Measurements from ENCODE around the gene LGALS3BP. TPM values are rescaled to one million over a fixed set of nuclear protein-coding genes. Genes with fewer than 3 reads are reported as not detected.
"Not testable (repeated sequence)": the region's sequence is repeated elsewhere in the genome, so short reads cannot be mapped to it uniquely, and the experiment has no call there.

The LGALS3BP gene
- total and polyA plus RNA-seq, 7 donors = 92.5 to 415 (median 180) TPM

- Histone ChIP-seq H3K4me3 (peak overlapping the region in 2 of 4 donors; percentile 63 to 79), H3K27ac (peak overlapping the region; percentile 72 to 81 (median 79)), H3K36me3 (no peaks in the 10 kb centered on the region), H3K4me1 (peaks cover 0 to 63% (median 61%) of the 10 kb centered on the region in 4 donors), H3K9me3 (no peaks in the 10 kb centered on the region), H3K27me3 (no peaks in the 10 kb centered on the region)
- WGBS, 2 donors = 85 to 91% methylated on average over 12 of the region's 12 CpGs
- peak; percentile 61 for DNase-seq
- no peak for TF ChIP-seq POLR2AphosphoS5 (IDR thresholded peaks at IDR 0.05)
- TF ChIP-seq POLR2A (IDR thresholded peaks at IDR 0.05) = no peak
- no peak for TF ChIP-seq EP300 (IDR thresholded peaks at IDR 0.05)
- TF ChIP-seq, protein P1, sequence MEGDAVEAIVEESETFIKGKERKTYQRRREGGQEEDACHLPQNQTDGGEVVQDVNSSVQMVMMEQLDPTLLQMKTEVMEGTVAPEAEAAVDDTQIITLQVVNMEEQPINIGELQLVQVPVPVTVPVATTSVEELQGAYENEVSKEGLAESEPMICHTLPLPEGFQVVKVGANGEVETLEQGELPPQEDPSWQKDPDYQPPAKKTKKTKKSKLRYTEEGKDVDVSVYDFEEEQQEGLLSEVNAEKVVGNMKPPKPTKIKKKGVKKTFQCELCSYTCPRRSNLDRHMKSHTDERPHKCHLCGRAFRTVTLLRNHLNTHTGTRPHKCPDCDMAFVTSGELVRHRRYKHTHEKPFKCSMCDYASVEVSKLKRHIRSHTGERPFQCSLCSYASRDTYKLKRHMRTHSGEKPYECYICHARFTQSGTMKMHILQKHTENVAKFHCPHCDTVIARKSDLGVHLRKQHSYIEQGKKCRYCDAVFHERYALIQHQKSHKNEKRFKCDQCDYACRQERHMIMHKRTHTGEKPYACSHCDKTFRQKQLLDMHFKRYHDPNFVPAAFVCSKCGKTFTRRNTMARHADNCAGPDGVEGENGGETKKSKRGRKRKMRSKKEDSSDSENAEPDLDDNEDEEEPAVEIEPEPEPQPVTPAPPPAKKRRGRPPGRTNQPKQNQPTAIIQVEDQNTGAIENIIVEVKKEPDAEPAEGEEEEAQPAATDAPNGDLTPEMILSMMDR (IDR thresholded peaks at IDR 0.05) = no peak
- intact Hi-C loops (cut with DNase I) = loop anchor here (5.0 kb wide), 1 partner anchor 54 kb away; no protein-coding TSS in a partner anchor
Observed at GRCh38 chr17:79023180-79023705, 43.5 kb upstream of the LGALS3BP start.

DNA sequence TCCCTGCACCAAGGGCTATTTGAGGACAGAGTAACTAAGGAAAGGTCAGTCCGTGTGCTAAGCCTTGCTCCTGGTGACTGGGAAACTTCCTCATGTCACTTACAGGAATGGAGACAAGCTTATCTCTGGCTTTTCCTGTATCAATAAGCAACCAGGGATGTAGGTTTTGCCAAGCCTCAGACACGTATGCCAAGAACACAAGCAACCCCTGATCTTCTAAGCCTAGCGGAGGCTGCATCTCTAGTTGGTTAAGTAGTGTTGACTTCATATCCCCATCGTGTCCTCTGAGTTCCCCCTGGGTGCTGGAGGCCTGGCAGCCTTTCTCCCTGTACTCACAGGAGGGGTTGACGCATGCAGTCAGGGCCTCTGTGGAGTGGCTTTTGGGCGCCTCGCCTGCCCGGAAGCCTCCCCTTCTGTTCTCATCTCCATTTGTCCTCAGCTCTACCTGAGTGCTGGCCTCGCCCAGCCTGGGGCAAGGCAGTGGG is 42.8 kb upstream of the LGALS3BP start:
- peaks cover 0 to 56% (median 54%) of the 10 kb centered on the region in 4 donors for H3K4me1 ChIP-seq
- no peaks in the 10 kb centered on the region for H3K36me3 ChIP-seq
- H3K27me3 ChIP-seq = no peaks in the 10 kb centered on the region
- 73 to 83% methylated on average over 9 of the region's 9 CpGs for WGBS, 2 donors
- intact Hi-C loops (cut with DNase I) = loop anchor here (5.0 kb wide), 1 partner anchor 55 kb away; no protein-coding TSS in a partner anchor
- H3K4me3 ChIP-seq = no peak overlapping the region
- peak; percentile 65 for DNase-seq
- no peaks in the 10 kb centered on the region for H3K9me3 ChIP-seq
- H3K27ac ChIP-seq = peak overlapping the region; percentile 1 to 81 (median 79)
- TF ChIP-seq POLR2AphosphoS5 (IDR thresholded peaks at IDR 0.05) (peak in 2 of 4 donors; percentile 35 to 36), POLR2A (IDR thresholded peaks at IDR 0.05) (no peak), EP300 (IDR thresholded peaks at IDR 0.05) (peak in 1 of 4 donors; percentile 50)
- TF ChIP-seq, protein P1 (IDR thresholded peaks at IDR 0.05) = no peak

- peak; percentile 34 for DNase-seq
- not testable (repeated sequence) for H3K36me3 ChIP-seq, H3K9me3 ChIP-seq, H3K27me3 ChIP-seq, H3K4me3 ChIP-seq
- 93 to 96% methylated on average over 2 of the region's 2 CpGs for WGBS, 2 donors
- intact Hi-C loops (cut with DNase I) = loop anchor here (5.0 kb wide), 1 partner anchor 55 kb away; no protein-coding TSS in a partner anchor
- peak overlapping the region in 3 of 4 donors; percentile 78 to 81 (median 80) for H3K27ac ChIP-seq
- H3K4me1 ChIP-seq = peaks cover 0 to 50% (median 48%) of the 10 kb centered on the region in 4 donors
Observed at GRCh38 chr17:79021929-79022328, 42.2 kb upstream of the LGALS3BP start.

DNA sequence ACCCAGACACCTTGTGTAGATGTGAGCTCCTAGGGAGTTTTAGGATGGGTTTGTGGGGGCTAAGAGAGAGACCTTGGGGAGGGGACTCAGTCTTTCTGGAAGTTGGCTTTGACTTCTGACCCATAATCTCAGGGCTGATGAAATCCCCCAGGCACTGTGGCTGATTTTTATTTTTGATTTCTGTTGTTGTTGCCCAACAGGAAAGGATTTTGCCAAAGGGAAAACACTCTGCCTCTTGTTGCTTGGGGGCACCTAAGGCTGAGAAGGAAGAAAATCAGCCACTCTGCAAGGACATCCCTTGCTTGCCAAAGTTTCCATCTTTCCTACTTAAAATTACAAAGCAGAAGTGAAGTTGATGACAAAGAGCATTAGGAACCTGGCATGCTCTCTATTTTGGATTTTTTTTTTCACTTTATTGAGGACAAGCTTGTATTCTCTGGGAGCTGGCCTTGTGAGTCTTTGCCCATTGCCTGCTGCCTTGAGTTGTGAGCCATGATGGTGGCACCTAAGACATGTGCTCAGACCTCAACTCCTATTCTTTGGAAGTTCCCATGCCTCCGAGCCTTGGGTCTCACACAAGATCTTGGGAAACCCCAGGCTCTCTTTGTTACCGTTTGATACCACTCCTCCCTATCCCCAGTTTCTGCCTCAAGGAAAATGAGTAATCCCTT is 41.0 kb upstream of the LGALS3BP start:
- no peaks in the 10 kb centered on the region for H3K36me3 ChIP-seq
- intact Hi-C loops (cut with DNase I) = loop anchor here (5.0 kb wide), 1 partner anchor 57 kb away; no protein-coding TSS in a partner anchor
- peak; percentile 44 for DNase-seq
- H3K27ac ChIP-seq = peak overlapping the region; percentile 63 to 81 (median 64)
- TF ChIP-seq POLR2A (IDR thresholded peaks at IDR 0.05) = no peak
- TF ChIP-seq EP300 (IDR thresholded peaks at IDR 0.05) = no peak
- no peak for TF ChIP-seq POLR2AphosphoS5 (IDR thresholded peaks at IDR 0.05)
- TF ChIP-seq, protein P1 (IDR thresholded peaks at IDR 0.05) = no peak
- whole genome bisulfite sequencing, 2 donors = 80 to 81% methylated on average over 2 of the region's 2 CpGs
- H3K4me3 ChIP-seq = no peak overlapping the region
- no peaks in the 10 kb centered on the region for H3K27me3 ChIP-seq
- peaks cover 0 to 39% (median 36%) of the 10 kb centered on the region in 4 donors for H3K4me1 ChIP-seq
- no peaks in the 10 kb centered on the region for H3K9me3 ChIP-seq

Data from sigmoid colon (tissue), 7 donors.